H1 (cell line): ENCODE measurements around the gene TRIM62. TPM values are rescaled to one million over a fixed set of nuclear protein-coding genes. Genes with fewer than 3 reads are reported as not detected.

Experiments used
- CTCF ChIA-PET: fragments of 300-600 bp; sonication (Branson Sonifier 250); formaldehyde crosslinking; loops from one replicate; lab custom pipeline; 2021; ENCODE audit not compliant: partially characterized antibody; lab: Charles Lee
- POLR2A ChIA-PET: fragments of 300-600 bp; sonication (Branson Sonifier 250); formaldehyde crosslinking; loops from one replicate; lab custom pipeline; 2021; ENCODE audit warnings: inconsistent platforms; ENCODE audit not compliant: partially characterized antibody; lab: Charles Lee
- DNase-seq, 2 experiments: peaks; one replicate each; pipeline versions ENCODE4 v3.0.0 to v3.0.0-alpha.2; 2010 to 2022; ENCODE audit warnings: low spot score in 2 of 2, low read depth in 1 of 2, mixed read lengths in 1 of 2
- FAIRE-seq: peaks from 2 replicates; lab custom pipeline; 2011; peaks lifted over from hg19 to GRCh38; lab: Jason Lieb, UNC
- H2AFZ ChIP-seq: 2 replicates; pipeline ENCODE4 v1.8.1; 2012; ENCODE audit warnings: low read length, inconsistent platforms
- H2AK5ac ChIP-seq: 2 replicates; pipeline ENCODE4 v1.6.1; 2013; ENCODE audit warnings: low read depth, low read length
- H2BK120ac ChIP-seq: replicated peaks from 2 replicates; pipeline ENCODE3; 2013; ENCODE audit warnings: low read depth, low read length, inconsistent platforms
- H2BK12ac ChIP-seq: 2 replicates; pipeline ENCODE4 v1.6.1; 2013; ENCODE audit warnings: low read depth, low read length
- H2BK15ac ChIP-seq: 2 replicates; pipeline ENCODE4 v1.6.1; 2013; ENCODE audit warnings: low read length
- H2BK20ac ChIP-seq: 2 replicates; pipeline ENCODE4 v1.6.1; 2013; ENCODE audit warnings: low read length
- H2BK5ac ChIP-seq: 2 replicates; pipeline ENCODE4 v1.6.1; 2013; ENCODE audit warnings: low read depth, low read length
- H3K14ac ChIP-seq: 2 replicates; pipeline ENCODE4 v1.6.1; 2013; ENCODE audit warnings: inconsistent platforms; ENCODE audit not compliant: insufficient read length
- H3K18ac ChIP-seq: 2 replicates; pipeline ENCODE4 v1.6.1; 2013; ENCODE audit warnings: low read length; ENCODE audit errors: extremely low read depth
- H3K23ac ChIP-seq: 2 replicates; pipeline ENCODE4 v1.6.1; 2013; ENCODE audit warnings: inconsistent platforms; ENCODE audit not compliant: insufficient read length
- H3K23me2 ChIP-seq: 2 replicates; pipeline ENCODE4 v1.6.1; 2013; ENCODE audit warnings: low read depth, low read length
- H3K27ac ChIP-seq: 2 replicates; pipeline ENCODE4 v1.6.1; 2011; ENCODE audit warnings: low read depth, low read length, inconsistent platforms
- H3K27me3 ChIP-seq, 4 experiments: replicated peaks in 1 of 4; 1 replicate in 1 of 4; 2 replicates in 3 of 4; pipeline versions ENCODE4 v1.6.1 to v1.8.1; 2011 to 2013; ENCODE audit warnings: low read length in 3 of 4, mild to moderate bottlenecking in 3 of 4, inconsistent platforms in 2 of 4, mixed read lengths in 2 of 4, moderate library complexity in 1 of 4; ENCODE audit not compliant: control insufficient read depth in 3 of 4, insufficient read depth in 3 of 4; ENCODE audit errors: extremely low read depth in 1 of 4
- H3K36me3 ChIP-seq, 4 experiments: 2 replicates each; pipeline versions ENCODE4 v1.6.1 to v1.8.1; 2011 to 2013; ENCODE audit warnings: mild to moderate bottlenecking in 4 of 4, low read length in 3 of 4, moderate library complexity in 2 of 4, control low read depth in 1 of 4, inconsistent platforms in 1 of 4; ENCODE audit not compliant: insufficient read depth in 4 of 4, control insufficient read depth in 2 of 4
- H3K4ac ChIP-seq: replicated peaks from 2 replicates; pipeline ENCODE3; 2013; ENCODE audit warnings: low read length, low read depth, mixed read lengths, inconsistent platforms; ENCODE audit not compliant: insufficient read length
- H3K4me1 ChIP-seq, 4 experiments: replicated peaks in 1 of 4; 1 replicate in 1 of 4; 2 replicates in 3 of 4; pipeline versions ENCODE4 v1.6.1 to v1.8.1; 2011 to 2013; ENCODE audit warnings: low read length in 3 of 4, inconsistent platforms in 2 of 4, mixed read lengths in 1 of 4; ENCODE audit not compliant: insufficient read depth in 4 of 4, control insufficient read depth in 3 of 4
- H3K4me2 ChIP-seq, 2 experiments: 2 replicates each; pipeline versions ENCODE4 v1.6.1 to v1.8.1; 2011 to 2013; ENCODE audit warnings: low read depth in 2 of 2, low read length in 2 of 2, control low read depth in 1 of 2, inconsistent platforms in 1 of 2, mild to moderate bottlenecking in 1 of 2; ENCODE audit not compliant: insufficient read depth in 1 of 2
- H3K4me3 ChIP-seq, 4 experiments: fragments of 200-600, 300-600 bp in 1 of 4; sonication (generic), shearing (Covaris generic), sonication (Bioruptor Twin) in 1 of 4; 2 replicates each; pipeline versions ENCODE4 v1.5.1 to v1.8.1; 2011 to 2016; ENCODE audit warnings: low read length in 4 of 4, low read depth in 3 of 4, control low read depth in 2 of 4, inconsistent platforms in 2 of 4, mild to moderate bottlenecking in 2 of 4, mixed read lengths in 1 of 4, moderate library complexity in 1 of 4; ENCODE audit not compliant: insufficient read depth in 2 of 4; ENCODE audit errors: extremely low read depth in 1 of 4
- H3K56ac ChIP-seq: replicated peaks from 2 replicates; pipeline ENCODE3; 2013; ENCODE audit warnings: low read depth, mild to moderate bottlenecking, mixed read lengths, low read length, inconsistent platforms; ENCODE audit not compliant: insufficient read length
- H3K79me1 ChIP-seq: 2 replicates; pipeline ENCODE4 v1.6.1; 2013; ENCODE audit warnings: low read depth, low read length, control low read depth
- H3K79me2 ChIP-seq, 2 experiments: 2 replicates each; pipeline versions ENCODE4 v1.6.1 to v1.8.1; 2012 to 2013; ENCODE audit warnings: low read length in 2 of 2, mild to moderate bottlenecking in 2 of 2, inconsistent platforms in 1 of 2; ENCODE audit not compliant: insufficient read depth in 2 of 2, control insufficient read depth in 1 of 2
- H3K9ac ChIP-seq, 4 experiments: replicated peaks in 1 of 4; 1 replicate in 1 of 4; 2 replicates in 3 of 4; pipeline versions ENCODE4 v1.6.1 to v1.8.1; 2011 to 2013; ENCODE audit warnings: low read depth in 3 of 4, low read length in 3 of 4, control low read depth in 2 of 4, mild to moderate bottlenecking in 2 of 4, moderate library complexity in 2 of 4, inconsistent platforms in 1 of 4; ENCODE audit errors: extremely low read depth in 1 of 4
- H3K9me3 ChIP-seq, 2 experiments: 2 replicates each; pipeline versions ENCODE4 v1.6.1 to v1.8.1; 2012 to 2013; ENCODE audit warnings: mild to moderate bottlenecking in 2 of 2, moderate library complexity in 2 of 2, control low read depth in 1 of 2, inconsistent platforms in 1 of 2, low read depth in 1 of 2, low read length in 1 of 2, mixed read lengths in 1 of 2; ENCODE audit not compliant: insufficient read depth in 2 of 2
- H4K20me1 ChIP-seq, 2 experiments: replicated peaks in 1 of 2; 2 replicates each; pipeline versions ENCODE3 to v1.8.1; 2011 to 2013; ENCODE audit warnings: inconsistent platforms in 2 of 2, low read length in 2 of 2, mild to moderate bottlenecking in 1 of 2; ENCODE audit not compliant: insufficient read depth in 2 of 2, control insufficient read depth in 1 of 2
- H4K5ac ChIP-seq: 2 replicates; pipeline ENCODE4 v1.6.1; 2013; ENCODE audit warnings: low read length, low read depth, mixed read lengths, inconsistent platforms; ENCODE audit not compliant: insufficient read length
- H4K8ac ChIP-seq: 2 replicates; pipeline ENCODE4 v1.8.0; 2013; ENCODE audit warnings: mild to moderate bottlenecking, moderate library complexity, low read length, inconsistent platforms; ENCODE audit not compliant: insufficient read depth; ENCODE audit errors: extremely low read depth
- H4K91ac ChIP-seq: replicated peaks from 2 replicates; pipeline ENCODE3; 2013; ENCODE audit warnings: low read length, mixed read lengths, inconsistent platforms; ENCODE audit not compliant: insufficient read length
- CBX5 ChIP-seq: fragments of 300-800, 300-1000 bp; sonication (generic); IDR thresholded peaks from 2 replicates; pipeline ENCODE4 v1.7.1; 2016; ENCODE audit warnings: antibody characterized with exemption, low read length, low read depth
- CEBPB ChIP-seq: IDR thresholded peaks from 2 replicates; pipeline ENCODE4 v1.6.1; 2012; ENCODE audit warnings: low read depth, low read length
- HDAC6 ChIP-seq: IDR thresholded peaks from one replicate; pipeline ENCODE4 v1.7.1; 2012; ENCODE audit warnings: low read depth, mild to moderate bottlenecking, inconsistent platforms, low read length, moderate library complexity
- KDM1A ChIP-seq: fragments of 200-600, 300-600 bp; sonication (generic); IDR thresholded peaks from 2 replicates; pipeline ENCODE4 v1.7.1; 2016; ENCODE audit warnings: mild to moderate bottlenecking, low read length, borderline replicate concordance
- KDM4A ChIP-seq: IDR thresholded peaks from one replicate; pipeline ENCODE4 v1.7.1; 2012; ENCODE audit warnings: low read depth, mild to moderate bottlenecking, moderate library complexity, low read length, inconsistent platforms; ENCODE audit not compliant: severe bottlenecking
- PHF8 ChIP-seq: fragments of 200-600 bp; sonication (generic); conservative IDR thresholded peaks from 2 replicates; pipeline ENCODE4 v1.7.1; 2012; ENCODE audit warnings: low read depth, mild to moderate bottlenecking, inconsistent platforms, low read length, moderate library complexity
- POU5F1 ChIP-seq: IDR thresholded peaks from 2 replicates; pipeline ENCODE4 v1.6.1; 2011; ENCODE audit warnings: low read depth, mild to moderate bottlenecking, low read length, moderate library complexity
- RXRA ChIP-seq: IDR thresholded peaks from 2 replicates; pipeline ENCODE4 v1.6.1; 2011; ENCODE audit warnings: low read depth, mild to moderate bottlenecking, low read length, moderate library complexity; ENCODE audit not compliant: insufficient read depth
- SAP30 ChIP-seq: fragments of 300-600 bp; sonication (generic); IDR thresholded peaks from 2 replicates; pipeline ENCODE4 v1.7.1; 2012; ENCODE audit warnings: low read length, moderate library complexity, mild to moderate bottlenecking, inconsistent platforms; ENCODE audit not compliant: insufficient read depth, insufficient replicate concordance
- SIN3A ChIP-seq, 2 experiments: IDR thresholded peaks in 1 of 2; conservative IDR thresholded peaks in 1 of 2; 2 replicates each; pipeline ENCODE4 v1.6.1; 2011 to 2012; ENCODE audit warnings: low read length in 2 of 2, improper control_type of control experiment in 1 of 2, low read depth in 1 of 2, mild to moderate bottlenecking in 1 of 2
- SIRT6 ChIP-seq: IDR thresholded peaks from one replicate; pipeline ENCODE4 v1.7.1; 2012; ENCODE audit warnings: low read length, inconsistent platforms
- SP4 ChIP-seq: IDR thresholded peaks from 2 replicates; pipeline ENCODE4 v1.6.1; 2012; ENCODE audit warnings: low read length, inconsistent platforms
- TCF12 ChIP-seq: IDR thresholded peaks from 2 replicates; pipeline ENCODE4 v1.6.1; 2011; ENCODE audit warnings: low read depth, mild to moderate bottlenecking, low read length
- ZNF274 ChIP-seq: IDR thresholded peaks from 2 replicates; pipeline ENCODE4 v1.7.0; 2012; ENCODE audit warnings: low read length, borderline replicate concordance; ENCODE audit errors: extremely low read depth
- polyA plus RNA-seq, 7 experiments: library from polyadenylated mRNA; depleted of rRNA in 3 of 7; stranded (reverse) in 5 of 7; unstranded in 2 of 7; fragments of >200 nt in 5 of 7; fragments of 200-250 nt in 2 of 7; gene quantifications; 1 replicate in 5 of 7; 2 replicates in 1 of 7; 4 replicates in 1 of 7; pipeline versions ENCODE4 v1.2.1 to v1.2.3, GENCODE V29; 2011 to 2013; ENCODE audit warnings: missing spikeins in 2 of 7, mixed read lengths in 2 of 7
- total RNA-seq: library from RNA; stranded (reverse); fragmentation: NEBNext Ultra II Directional; extraction: Animal tissue kit (Norgen Biotek cat#: 25700); gene quantifications from 2 replicates; pipeline ENCODE4 v1.2.1, GENCODE V29; 2021
- TF ChIP-seq, protein P1 (sequence below): IDR thresholded peaks from 2 replicates; pipeline ENCODE4 v1.6.1; 2011; ENCODE audit warnings: low read depth, mild to moderate bottlenecking, low read length; ENCODE audit not compliant: insufficient read depth

Gene TRIM62
- total and polyA plus RNA-seq, 2 of the 8 experiments (the other 6 are each of a cell fraction or from before 2014, with no cell fraction given) = 6.3 to 10.8 TPM

DNA sequence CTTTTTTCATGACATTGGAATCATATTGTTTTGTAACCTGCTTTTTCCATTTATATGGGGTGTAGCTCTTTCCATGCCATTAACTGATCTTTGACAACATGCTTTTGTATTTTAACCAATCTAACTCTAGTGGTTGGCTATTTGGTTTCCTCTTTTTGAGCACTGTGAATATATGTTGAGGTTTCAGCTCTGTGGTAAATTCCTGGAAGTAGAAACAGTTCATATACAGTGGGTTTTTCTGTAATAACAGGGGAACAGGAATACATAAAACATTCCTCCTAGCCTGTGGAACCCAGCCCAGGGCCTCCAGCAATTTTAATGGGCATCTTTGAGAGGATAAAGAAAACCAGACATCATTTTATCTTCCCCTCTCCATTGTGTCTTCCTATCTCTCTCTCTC lies 83.5 kb downstream of the TRIM62 start:
- no peak overlapping the region for H2BK12ac ChIP-seq
- no peak overlapping the region for H3K56ac ChIP-seq
- H2BK5ac ChIP-seq = no peak overlapping the region
- no peaks in the 10 kb centered on the region for H3K23me2 ChIP-seq
- no peaks in the 10 kb centered on the region for H3K79me1 ChIP-seq
- no peaks in the 10 kb centered on the region for H3K36me3 ChIP-seq
- H2AK5ac ChIP-seq = no peak overlapping the region
- H3K14ac ChIP-seq = no peak overlapping the region
- no peak overlapping the region for H4K8ac ChIP-seq
- H3K4me3 ChIP-seq = no peak overlapping the region
- no peak overlapping the region for H4K91ac ChIP-seq
- FAIRE-seq = no peak
- H3K4me1 ChIP-seq = peaks cover 0 to 3% (median 1%) of the 10 kb centered on the region in 4 experiments; a peak in 3 of 7 replicates
- H2BK15ac ChIP-seq = no peak overlapping the region
- H3K9ac ChIP-seq = no peak overlapping the region
- no peak overlapping the region for H3K27ac ChIP-seq
- POLR2A ChIA-PET = no interaction called here
- H2AFZ ChIP-seq = no peak overlapping the region
- no peak overlapping the region for H4K5ac ChIP-seq
- no peaks in the 10 kb centered on the region for H4K20me1 ChIP-seq
- H2BK20ac ChIP-seq = no peak overlapping the region
- H3K27me3 ChIP-seq = peaks cover 0 to 3% (median 1%) of the 10 kb centered on the region in 4 experiments; a peak in 1 of 7 replicates
- H3K23ac ChIP-seq = no peak overlapping the region
- DNase-seq = no peak
- H3K4me2 ChIP-seq = no peak overlapping the region
- H3K79me2 ChIP-seq = no peaks in the 10 kb centered on the region
- no peak overlapping the region for H2BK120ac ChIP-seq
- H3K9me3 ChIP-seq = no peaks in the 10 kb centered on the region
- no peak overlapping the region for H3K18ac ChIP-seq
- CTCF ChIA-PET = interaction anchor here (0.9 kb wide), 1 partner anchor 16 kb away, joined by 3 read pairs; no protein-coding TSS in a partner anchor
- no peak overlapping the region for H3K4ac ChIP-seq
- no peak for TF ChIP-seq KDM1A
- TF ChIP-seq SIRT6 = no peak
- TF ChIP-seq, protein P1, sequence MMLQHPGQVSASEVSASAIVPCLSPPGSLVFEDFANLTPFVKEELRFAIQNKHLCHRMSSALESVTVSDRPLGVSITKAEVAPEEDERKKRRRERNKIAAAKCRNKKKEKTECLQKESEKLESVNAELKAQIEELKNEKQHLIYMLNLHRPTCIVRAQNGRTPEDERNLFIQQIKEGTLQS = no peak
- no peak for TF ChIP-seq POU5F1
- TF ChIP-seq CEBPB = no peak
- TF ChIP-seq SIN3A (conservative IDR thresholded peaks at IDR 0.05 in 1 of 2, IDR thresholded peaks at IDR 0.05 in 1 of 2; ENCODE audit: low read depth in 1 of 2, low read length in 2 of 2) = no peak
- TF ChIP-seq CBX5 = no peak
- no peak for TF ChIP-seq SP4
- TF ChIP-seq SAP30 = no peak
- no peak for TF ChIP-seq PHF8
- TF ChIP-seq RXRA = no peak
- TF ChIP-seq KDM4A = no peak
- TF ChIP-seq TCF12 = no peak
- no peak for TF ChIP-seq ZNF274
- no peak for TF ChIP-seq HDAC6
